Measurements from ENCODE around the gene OGN. TPM values are rescaled to one million over a fixed set of nuclear protein-coding genes. Genes with fewer than 3 reads are reported as not detected.

The OGN gene
- total and polyA plus RNA-seq, 2 donors (not counting 3 experiments of a cell fraction or from before 2014, with no cell fraction given), result not detected

GRCh38 chr9:92444841-92445240 is 40.5 kb upstream of the OGN start:
- no peaks in the 10 kb centered on the region for H3K4me1 ChIP-seq (ENCODE audit: control insufficient read depth, extremely low read depth, insufficient read depth, low read length)
- no peak overlapping the region for H3K9ac ChIP-seq (replicated peaks; ENCODE audit: extremely low read depth, insufficient read depth, low read length)
- dilution Hi-C loops (cut with MboI; ENCODE audit: extremely low pct_ligation_motif_present, low sequenced_read_pairs), result no loop called here
- no peaks in the 10 kb centered on the region for H3K36me3 ChIP-seq (ENCODE audit: control insufficient read depth in 2 of 2, extremely low read depth in 1 of 2, insufficient read depth in 2 of 2, low read length in 2 of 2)
- no peaks in the 10 kb centered on the region for H3K79me2 ChIP-seq (ENCODE audit: control insufficient read depth, insufficient read depth, low read length)
- no peak overlapping the region for H3K4me3 ChIP-seq (replicated peaks in 1 of 3; ENCODE audit: insufficient read depth in 1 of 3, low read depth in 1 of 3, low read length in 3 of 3)
- H3K27ac ChIP-seq (ENCODE audit: insufficient read depth, low read depth, low read length), result no peak overlapping the region
- no peak for FAIRE-seq
- H3K4me2 ChIP-seq (ENCODE audit: insufficient read depth, low read length), result no peak overlapping the region
- ChIA-PET CTCF (no interaction called here), POLR2A (no interaction called here)
- BruUV-seq (replicated peaks), result no TSS peak
- H3K9me3 ChIP-seq (replicated peaks; ENCODE audit: control insufficient read depth, insufficient read depth, low read length), result no peaks in the 10 kb centered on the region
- DNase-seq (ENCODE audit: low read depth, low spot score), result no peak
- TF ChIP-seq POLR2A (IDR thresholded peaks at IDR 0.05; ENCODE audit: low read depth, low read length) (no peak), CTCF (IDR thresholded peaks at IDR 0.05; ENCODE audit: extremely low read depth in 1 of 2, insufficient read depth in 1 of 2, low read depth in 1 of 2, low read length in 2 of 2) (no peak), GATA2 (IDR thresholded peaks at IDR 0.05; ENCODE audit: insufficient read depth, insufficient read length, low read depth, low read length) (no peak), MYC (IDR thresholded peaks at IDR 0.05; ENCODE audit: low read depth, low read length) (no peak), JUN (IDR thresholded peaks at IDR 0.05; ENCODE audit: borderline replicate concordance, insufficient read depth, insufficient read length, low read depth) (no peak), EZH2 (IDR thresholded peaks at IDR 0.05; ENCODE audit: borderline replicate concordance, low read depth, low read length, severe bottlenecking) (no peak), POLR2AphosphoS5 (IDR thresholded peaks at IDR 0.05; ENCODE audit: insufficient read depth, low read depth, low read length) (no peak), MAX (IDR thresholded peaks at IDR 0.05; ENCODE audit: insufficient read depth, insufficient read length) (no peak), FOS (IDR thresholded peaks at IDR 0.05; ENCODE audit: borderline replicate concordance, insufficient read depth, low read length) (no peak)
- no peak overlapping the region for H2AFZ ChIP-seq (ENCODE audit: low read depth, low read length)
- intact Hi-C loops (cut with micrococcal nuclease), result no loop called here
- no peaks in the 10 kb centered on the region for H4K20me1 ChIP-seq (replicated peaks; ENCODE audit: control insufficient read depth, extremely low read depth, insufficient read depth, low read length)
- H3K27me3 ChIP-seq (ENCODE audit: control insufficient read depth in 2 of 2, insufficient read depth in 2 of 2, low read length in 2 of 2), result no peaks in the 10 kb centered on the region
- no peaks in the 10 kb centered on the region for H3K9me1 ChIP-seq (replicated peaks; ENCODE audit: control insufficient read depth, extremely low read depth, insufficient read depth, low read length)

Data from endothelial cell of umbilical vein (primary cell).